T-helper 22 cell (primary cell): ENCODE data around the gene RASGRP4.
A peak's percentile ranks its signal among the peaks of the same experiment; 100 is the strongest.
"Not testable (repeated sequence)": the region's sequence is repeated elsewhere in the genome, so short reads cannot be mapped to it uniquely, and the experiment has no call there.

Source experiments
- DNase-seq: peaks from one replicate; pipeline ENCODE4 v3.0.0-alpha.2; 2020; ENCODE audit warnings: low read depth

RASGRP4 gene

GRCh38 chr19:38425810-38426466, at the start of gene RASGRP4:
Gene RASGRP4 (minus strand): TSS chr19:38426219. CDS start chr19:38426091, 128 bp downstream.
- peak; percentile 39 for DNase-seq

- no peak for DNase-seq
These were observed 49.2 kb upstream of the RASGRP4 start for GRCh38 chr19:38475176-38475575.

GRCh38 chr19:38473201-38473600, 47.2 kb upstream of the RASGRP4 start:
- DNase-seq = no peak

- DNase-seq = not testable (repeated sequence)
These were observed 46.7 kb upstream of the RASGRP4 start for GRCh38 chr19:38472725-38473124.

GRCh38 chr19:38470788-38471480, 44.9 kb upstream of the RASGRP4 start:
- no peak for DNase-seq

- no peak for DNase-seq
These were observed 43.1 kb upstream of the RASGRP4 start for GRCh38 chr19:38469151-38469550.

- no peak for DNase-seq
These were observed 41.8 kb upstream of the RASGRP4 start for GRCh38 chr19:38467541-38468525.

- DNase-seq = no peak
These were observed 40.0 kb upstream of the RASGRP4 start for GRCh38 chr19:38466050-38466449.

- no peak for DNase-seq
These were observed 38.5 kb upstream of the RASGRP4 start for GRCh38 chr19:38464421-38465082.

- no peak for DNase-seq
These were observed 37.3 kb upstream of the RASGRP4 start for GRCh38 chr19:38463365-38463764.

GRCh38 chr19:38458991-38459390, 33.0 kb upstream of the RASGRP4 start:
- DNase-seq = no peak

- DNase-seq = no peak
These were observed 31.8 kb upstream of the RASGRP4 start for GRCh38 chr19:38457690-38458405.

- no peak for DNase-seq
These were observed 31.2 kb upstream of the RASGRP4 start for GRCh38 chr19:38457202-38457601.

GRCh38 chr19:38455031-38455430, 29.0 kb upstream of the RASGRP4 start:
- DNase-seq = no peak

- no peak for DNase-seq
These were observed 27.6 kb upstream of the RASGRP4 start for GRCh38 chr19:38453596-38453995.

- no peak for DNase-seq
These were observed 26.7 kb upstream of the RASGRP4 start for GRCh38 chr19:38452430-38453366.

GRCh38 chr19:38451629-38452028, 25.6 kb upstream of the RASGRP4 start:
- no peak for DNase-seq

- no peak for DNase-seq
These were observed 25.0 kb upstream of the RASGRP4 start for GRCh38 chr19:38451036-38451435.

- DNase-seq = no peak
These were observed 23.5 kb upstream of the RASGRP4 start for GRCh38 chr19:38449518-38449917.

GRCh38 chr19:38448225-38448624, 22.2 kb upstream of the RASGRP4 start:
- DNase-seq = no peak
